GM21723 (cell line): Measurements from ENCODE around the gene RAMACL.
"Not testable (repeated sequence)": the region's sequence is repeated elsewhere in the genome, so short reads cannot be mapped to it uniquely, and the experiment has no call there.

Experiments
- ATAC-seq: cut with Tn5 transposase; IDR thresholded peaks from one replicate; pipeline ENCODE4 v1.9.1; 2021; ENCODE audit warnings: mild to moderate bottlenecking, moderate library complexity; ENCODE audit not compliant: unreplicated experiment

The RAMACL gene

GRCh38 chr6:166597711-166598440 lies 11.4 kb upstream of the RAMACL start:
- ATAC-seq = no peak

GRCh38 chr6:166596776-166597507 lies 10.5 kb upstream of the RAMACL start:
- ATAC-seq = no peak

GRCh38 chr6:166595949-166596348 lies 9.5 kb upstream of the RAMACL start:
- ATAC-seq = no peak

- no peak for ATAC-seq
Measured at GRCh38 chr6:166595061-166595780, 8.7 kb upstream of the RAMACL start.

- ATAC-seq = no peak
Measured at GRCh38 chr6:166592821-166593220, 6.3 kb upstream of the RAMACL start.

- ATAC-seq = no peak
Measured at GRCh38 chr6:166591961-166592520, 5.6 kb upstream of the RAMACL start.

GRCh38 chr6:166591026-166591425 lies 4.5 kb upstream of the RAMACL start:
- no peak for ATAC-seq

- ATAC-seq = no peak
Measured at GRCh38 chr6:166589786-166590574, 3.5 kb upstream of the RAMACL start.

GRCh38 chr6:166589337-166589731 lies 2.9 kb upstream of the RAMACL start:
- ATAC-seq = peak; percentile 21

- peak; percentile 31 for ATAC-seq
Measured at GRCh38 chr6:166588691-166589336, 2.3 kb upstream of the RAMACL start.

- peak; percentile 83 for ATAC-seq
Measured at GRCh38 chr6:166587631-166588413, 1.3 kb upstream of the RAMACL start.

GRCh38 chr6:166584853-166585429 lies 1.5 kb downstream of the RAMACL start:
- no peak for ATAC-seq

- no peak for ATAC-seq
Measured at GRCh38 chr6:166584155-166584554, 2.3 kb downstream of the RAMACL start.

GRCh38 chr6:166583230-166583965 lies 3.1 kb downstream of the RAMACL start:
- ATAC-seq = no peak

- no peak for ATAC-seq
Measured at GRCh38 chr6:166582258-166582657, 4.2 kb downstream of the RAMACL start.

- ATAC-seq = not testable (repeated sequence)
Measured at GRCh38 chr6:166581801-166582200, 4.7 kb downstream of the RAMACL start.

- ATAC-seq = no peak
Measured at GRCh38 chr6:166581091-166581511, 5.4 kb downstream of the RAMACL start.
